GM21576 (cell line): Measurements from ENCODE around the gene TMEM234.

Source experiments
- ATAC-seq: cut with Tn5 transposase; IDR thresholded peaks from one replicate; pipeline ENCODE4 v1.9.1; 2021; ENCODE audit warnings: mild to moderate bottlenecking, moderate library complexity; ENCODE audit not compliant: unreplicated experiment

TMEM234 gene

GRCh38 chr1:32240140-32240951, 18.2 kb upstream of the TMEM234 start:
- no peak for ATAC-seq

GRCh38 chr1:32239790-32240139, 17.6 kb upstream of the TMEM234 start:
- no peak for ATAC-seq

- no peak for ATAC-seq
Observed at GRCh38 chr1:32239337-32239736, 17.2 kb upstream of the TMEM234 start.

- ATAC-seq, result no peak
Observed at GRCh38 chr1:32234792-32235191, 12.6 kb upstream of the TMEM234 start.

GRCh38 chr1:32232558-32233304, 10.6 kb upstream of the TMEM234 start:
- no peak for ATAC-seq

- no peak for ATAC-seq
Observed at GRCh38 chr1:32231843-32232432, 9.8 kb upstream of the TMEM234 start.

GRCh38 chr1:32228771-32229170, 6.6 kb upstream of the TMEM234 start:
- ATAC-seq, result no peak

GRCh38 chr1:32224285-32224684, 2.1 kb upstream of the TMEM234 start:
- ATAC-seq, result no peak

GRCh38 chr1:32223683-32224082, 1.5 kb upstream of the TMEM234 start:
- ATAC-seq, result no peak

- ATAC-seq, result no peak
Observed at GRCh38 chr1:32221581-32221979, 573 bp downstream of the TMEM234 start.

- no peak for ATAC-seq
Observed at GRCh38 chr1:32220746-32221580, 1.2 kb downstream of the TMEM234 start.

GRCh38 chr1:32219022-32219421, 3.1 kb downstream of the TMEM234 start:
- no peak for ATAC-seq

GRCh38 chr1:32216566-32216965, 5.6 kb downstream of the TMEM234 start:
- ATAC-seq, result no peak

- no peak for ATAC-seq
Observed at GRCh38 chr1:32215629-32216480, 6.3 kb downstream of the TMEM234 start.

- ATAC-seq, result no peak
Observed at GRCh38 chr1:32208891-32209328, 13.2 kb downstream of the TMEM234 start, which contains the start of gene DCDC2B. Gene DCDC2B, plus strand, starts transcription at chr1:32209089. Its CDS starts 5 bp downstream, at chr1:32209094.

GRCh38 chr1:32208469-32208868, 13.7 kb downstream of the TMEM234 start:
- no peak for ATAC-seq

- ATAC-seq, result no peak
Observed at GRCh38 chr1:32205401-32206370, 16.5 kb downstream of the TMEM234 start, which contains the start of gene IQCC. Gene IQCC, plus strand, starts transcription at chr1:32205671. Its CDS starts 11 bp downstream, at chr1:32205682.

- ATAC-seq, result no peak
Observed at GRCh38 chr1:32204943-32205361, 17.2 kb downstream of the TMEM234 start.
